ENCODE results near the gene AXIN1.
A peak's percentile ranks its signal among the peaks of the same experiment; 100 is the strongest.

Gene AXIN1

GRCh38 chr16:397736-398332, 45.3 kb upstream of the AXIN1 start:
- H3K4me3 ChIP-seq (ENCODE audit: control insufficient read depth, low read depth, low read length) = peak overlapping the region; percentile 16
- DNase-seq (ENCODE audit: low read depth) = peak; percentile 53
- TF ChIP-seq, protein P1, sequence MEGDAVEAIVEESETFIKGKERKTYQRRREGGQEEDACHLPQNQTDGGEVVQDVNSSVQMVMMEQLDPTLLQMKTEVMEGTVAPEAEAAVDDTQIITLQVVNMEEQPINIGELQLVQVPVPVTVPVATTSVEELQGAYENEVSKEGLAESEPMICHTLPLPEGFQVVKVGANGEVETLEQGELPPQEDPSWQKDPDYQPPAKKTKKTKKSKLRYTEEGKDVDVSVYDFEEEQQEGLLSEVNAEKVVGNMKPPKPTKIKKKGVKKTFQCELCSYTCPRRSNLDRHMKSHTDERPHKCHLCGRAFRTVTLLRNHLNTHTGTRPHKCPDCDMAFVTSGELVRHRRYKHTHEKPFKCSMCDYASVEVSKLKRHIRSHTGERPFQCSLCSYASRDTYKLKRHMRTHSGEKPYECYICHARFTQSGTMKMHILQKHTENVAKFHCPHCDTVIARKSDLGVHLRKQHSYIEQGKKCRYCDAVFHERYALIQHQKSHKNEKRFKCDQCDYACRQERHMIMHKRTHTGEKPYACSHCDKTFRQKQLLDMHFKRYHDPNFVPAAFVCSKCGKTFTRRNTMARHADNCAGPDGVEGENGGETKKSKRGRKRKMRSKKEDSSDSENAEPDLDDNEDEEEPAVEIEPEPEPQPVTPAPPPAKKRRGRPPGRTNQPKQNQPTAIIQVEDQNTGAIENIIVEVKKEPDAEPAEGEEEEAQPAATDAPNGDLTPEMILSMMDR (conservative IDR thresholded peaks at IDR 0.05; ENCODE audit: control insufficient read depth, insufficient read depth, low read depth, low read length) = peak; percentile 26

- peak within 1 kb of the TSS; percentile 51 for H3K4me3 ChIP-seq (ENCODE audit: control insufficient read depth, low read depth, low read length)
- DNase-seq (ENCODE audit: low read depth) = no peak
- TF ChIP-seq, protein P1 (conservative IDR thresholded peaks at IDR 0.05; ENCODE audit: control insufficient read depth, insufficient read depth, low read depth, low read length) = no peak
Observed at GRCh38 chr16:397135-397661, 44.7 kb upstream of the AXIN1 start, which contains the start of gene NME4. TSS of gene NME4 (plus strand) at chr16:397199. CDS start at chr16:397223, 24 bp downstream.

DNA sequence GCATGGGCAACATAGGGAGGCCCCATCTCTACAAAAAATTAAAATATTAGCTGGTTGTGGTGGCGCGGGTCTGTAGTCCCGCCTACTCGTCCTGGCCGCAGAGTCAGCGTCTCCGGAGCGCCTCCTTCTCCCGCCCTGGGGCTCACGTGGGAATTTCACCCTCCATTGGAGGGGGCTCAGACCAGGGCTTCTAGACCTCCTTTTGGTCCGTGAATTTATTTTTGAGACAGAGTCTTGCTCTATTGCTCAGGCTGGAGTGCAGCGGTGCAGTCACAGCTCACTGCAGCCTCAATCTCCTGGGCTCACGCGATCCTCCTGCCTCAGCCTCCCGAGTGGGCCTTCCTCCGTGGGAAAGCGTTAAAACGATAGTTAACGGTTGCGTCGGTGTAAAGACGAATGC, 44.1 kb upstream of the AXIN1 start:
- H3K4me3 ChIP-seq (ENCODE audit: control insufficient read depth, low read depth, low read length) = peak overlapping the region; percentile 51
- peak; percentile 46 for DNase-seq (ENCODE audit: low read depth)
- TF ChIP-seq, protein P1 (conservative IDR thresholded peaks at IDR 0.05; ENCODE audit: control insufficient read depth, insufficient read depth, low read depth, low read length) = no peak

- H3K4me3 ChIP-seq (ENCODE audit: control insufficient read depth, low read depth, low read length) = no peak overlapping the region
- TF ChIP-seq, protein P1 (conservative IDR thresholded peaks at IDR 0.05; ENCODE audit: control insufficient read depth, insufficient read depth, low read depth, low read length) = no peak
- DNase-seq (ENCODE audit: low read depth) = no peak
Observed at GRCh38 chr16:396199-396598, 43.7 kb upstream of the AXIN1 start.

DNA sequence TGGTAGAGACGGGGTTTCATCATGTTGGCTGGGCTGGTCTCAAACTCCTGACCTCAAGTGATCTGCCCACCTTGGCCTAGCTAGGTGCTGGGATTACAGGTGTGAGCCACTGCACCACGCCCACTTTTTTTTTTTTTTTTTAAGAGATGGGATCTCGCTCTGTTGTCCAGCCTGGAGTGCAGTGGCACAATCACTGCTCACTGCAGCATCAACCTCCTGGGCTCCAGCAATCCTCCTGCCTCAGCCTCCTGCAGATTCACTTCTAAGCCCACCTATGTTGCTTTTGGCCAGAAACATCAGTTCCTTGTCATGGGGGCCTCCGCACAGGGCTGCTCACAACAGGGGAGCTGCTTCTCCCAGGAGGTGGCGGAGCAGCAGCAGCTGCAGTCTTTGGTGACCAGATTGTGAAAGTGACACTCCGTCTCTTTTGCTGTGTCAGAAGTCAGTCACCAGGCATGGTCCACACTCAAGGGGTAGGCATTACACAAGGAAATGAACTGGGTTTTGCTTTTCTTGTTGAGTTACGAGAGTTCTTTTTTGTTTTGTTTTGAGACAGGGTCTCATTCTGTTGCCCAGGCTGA, 40.0 kb upstream of the AXIN1 start:
- no peak overlapping the region for H3K4me3 ChIP-seq (ENCODE audit: control insufficient read depth, low read depth, low read length)
- TF ChIP-seq, protein P1 (conservative IDR thresholded peaks at IDR 0.05; ENCODE audit: control insufficient read depth, insufficient read depth, low read depth, low read length) = no peak
- no peak for DNase-seq (ENCODE audit: low read depth)

DNA sequence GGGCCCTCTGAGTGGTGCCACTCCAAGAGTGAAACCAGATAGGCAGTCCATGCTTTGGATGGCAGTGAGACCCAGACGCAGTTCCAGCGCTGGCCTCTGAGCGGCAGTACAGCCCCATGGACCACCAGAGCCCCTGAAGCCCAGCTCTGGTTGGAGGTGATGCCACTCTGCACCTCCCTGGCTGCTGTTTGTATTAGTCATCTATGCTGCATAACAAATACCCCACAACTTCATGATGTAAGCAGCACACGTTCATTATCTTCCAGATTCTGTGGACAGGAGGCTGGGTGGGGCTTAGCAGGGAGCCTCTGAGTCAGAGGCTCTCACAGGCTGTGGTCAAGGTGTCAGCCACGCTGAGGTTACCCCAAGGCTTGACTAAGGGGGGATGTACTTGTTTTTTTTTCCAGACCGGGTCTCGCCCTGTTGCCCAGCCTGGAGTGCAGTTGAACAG, 39.4 kb upstream of the AXIN1 start:
- DNase-seq (ENCODE audit: low read depth) = peak; percentile 92
- no peak overlapping the region for H3K4me3 ChIP-seq (ENCODE audit: control insufficient read depth, low read depth, low read length)
- TF ChIP-seq, protein P1 (conservative IDR thresholded peaks at IDR 0.05; ENCODE audit: control insufficient read depth, insufficient read depth, low read depth, low read length) = peak; percentile 94

All from fibroblast of mammary gland (primary cell).